GM04503 (cell line): ENCODE data around the gene PUM2.
"Not testable (repeated sequence)": the region's sequence is repeated elsewhere in the genome, so short reads cannot be mapped to it uniquely, and the experiment has no call there.

Source experiments
- DNase-seq: peaks from one replicate; pipeline ENCODE4 v3.0.0-alpha.2; 2012; ENCODE audit warnings: low read depth

PUM2 gene

GRCh38 chr2:20368706-20369105, 18.1 kb upstream of the PUM2 start:
- no peak for DNase-seq

- DNase-seq, result not testable (repeated sequence)
Measured at GRCh38 chr2:20367929-20368328, 17.3 kb upstream of the PUM2 start.

- DNase-seq, result no peak
Measured at GRCh38 chr2:20366672-20367116, 16.1 kb upstream of the PUM2 start.

DNA sequence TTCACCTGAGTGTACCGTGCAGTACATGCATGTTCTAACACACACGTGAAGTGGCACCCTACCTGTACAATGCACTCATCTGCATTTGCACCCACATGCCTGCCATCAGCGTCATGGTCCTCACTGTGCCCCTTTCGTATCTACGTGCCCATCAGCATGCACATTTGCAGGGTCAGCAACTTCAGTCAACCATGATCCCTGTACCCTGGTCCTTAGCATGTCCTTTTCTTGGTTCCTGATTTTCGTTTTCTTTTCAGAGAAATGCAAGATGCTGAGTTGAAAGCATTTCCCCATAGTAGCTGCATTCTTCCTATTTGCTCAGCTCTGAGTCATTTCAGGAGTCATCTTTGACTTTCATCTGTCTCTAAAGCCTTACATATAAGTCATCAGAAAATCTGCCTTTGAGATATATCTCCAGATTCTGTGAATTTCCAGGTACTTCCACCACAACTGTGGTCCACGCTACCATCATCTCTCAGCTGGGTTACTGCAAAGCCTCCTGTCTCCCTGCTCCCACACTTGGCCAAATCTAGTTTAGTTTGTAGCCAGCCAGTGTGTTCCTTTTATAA, 14.7 kb upstream of the PUM2 start:
- peak; percentile 47 for DNase-seq

DNA sequence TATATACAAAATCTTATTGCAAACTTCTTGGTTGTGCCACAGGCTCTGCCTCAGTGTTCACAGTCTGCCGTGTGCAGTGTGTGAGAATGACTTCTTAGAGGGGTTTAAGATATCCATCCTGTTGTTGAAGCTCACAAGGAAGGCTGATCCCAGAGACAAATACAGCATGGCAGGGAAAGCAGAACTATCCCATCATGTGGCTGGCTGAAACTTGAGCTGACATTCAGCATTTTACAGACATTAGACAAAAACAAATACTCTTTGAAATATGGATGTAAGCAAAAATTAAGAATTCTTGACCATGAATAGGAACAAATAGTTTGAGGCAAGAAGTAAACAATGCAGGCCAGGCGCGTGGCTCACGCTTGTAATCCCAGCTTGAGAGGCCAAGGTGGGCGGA, 12.9 kb upstream of the PUM2 start:
- DNase-seq, result no peak

- no peak for DNase-seq
Measured at GRCh38 chr2:20362701-20363435, 12.2 kb upstream of the PUM2 start.

- DNase-seq, result no peak
Measured at GRCh38 chr2:20361893-20362292, 11.2 kb upstream of the PUM2 start.

DNA sequence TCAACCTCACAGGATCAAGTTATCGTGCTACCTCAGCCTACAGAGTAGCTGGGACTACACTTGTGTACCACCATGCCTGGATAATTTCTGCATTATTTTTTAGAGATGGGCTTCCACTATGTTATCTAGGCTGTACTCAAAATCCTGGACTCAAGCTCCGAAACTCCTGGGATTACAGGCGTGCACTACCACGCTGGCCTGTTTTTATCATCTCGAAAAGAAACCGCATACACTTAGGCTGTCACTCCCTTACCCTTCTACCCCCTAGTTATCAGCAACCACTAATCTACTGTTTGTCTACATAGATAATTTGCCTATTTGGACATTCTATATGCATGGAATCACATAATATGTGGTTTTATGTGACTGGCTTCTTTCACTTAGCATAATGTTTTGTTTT, 8.5 kb upstream of the PUM2 start:
- DNase-seq, result no peak

DNA sequence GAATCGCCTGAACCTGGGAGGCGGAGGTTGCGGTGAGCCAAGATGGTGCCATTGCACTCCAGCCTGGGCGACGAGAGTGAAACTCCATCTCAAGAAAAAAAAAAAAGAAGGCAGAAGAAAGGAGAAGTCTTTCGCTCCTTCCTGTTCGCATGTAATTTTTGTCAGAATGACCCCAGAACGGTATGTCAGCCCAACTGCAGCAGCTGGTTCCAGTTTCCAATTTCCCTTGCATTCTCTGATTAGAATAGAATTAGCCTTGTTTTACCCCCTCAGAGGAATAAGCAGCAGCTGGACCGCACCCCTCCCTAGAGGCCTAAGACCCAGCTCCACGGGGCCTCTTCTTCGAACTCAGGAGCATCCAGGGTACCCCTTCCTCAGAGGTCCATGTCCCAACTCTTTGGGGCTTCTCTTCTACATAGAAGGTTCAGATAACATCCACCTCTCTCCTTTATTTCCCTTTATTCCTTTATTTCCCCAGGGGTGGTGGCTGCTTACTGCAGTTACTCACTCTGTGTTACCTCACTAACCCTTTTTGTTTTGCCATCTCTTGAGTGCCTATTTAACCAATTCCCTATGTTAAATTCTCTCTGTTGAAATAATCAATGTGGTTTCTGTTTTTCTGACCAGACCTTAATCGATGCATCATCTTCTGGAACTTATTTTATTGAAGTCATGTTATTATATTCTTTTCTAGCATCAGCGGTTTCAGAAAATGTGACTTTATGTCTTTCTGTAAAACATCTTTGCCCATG, 7.2 kb upstream of the PUM2 start:
- DNase-seq, result no peak

DNA sequence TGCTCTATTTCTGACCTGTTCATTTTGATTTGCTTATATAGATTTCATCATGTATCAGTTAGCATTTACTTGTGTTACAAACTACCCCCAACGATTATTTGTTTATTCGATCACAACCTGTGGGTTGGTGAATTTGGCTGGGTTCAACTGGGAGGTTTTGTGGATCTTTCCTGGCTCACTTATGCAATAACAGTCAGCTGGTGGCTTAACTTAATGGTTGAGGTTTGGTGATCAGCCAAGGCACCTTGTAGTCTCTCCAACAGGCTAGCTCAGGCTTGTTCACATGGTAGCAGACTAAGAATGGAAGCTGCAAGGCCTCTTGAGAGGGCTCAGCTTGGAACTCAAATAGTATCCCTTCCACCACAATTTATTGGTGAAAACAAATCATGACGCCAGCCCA, 5.4 kb upstream of the PUM2 start:
- DNase-seq, result peak; percentile 83

- no peak for DNase-seq
Measured at GRCh38 chr2:20355131-20355530, 4.5 kb upstream of the PUM2 start.

GRCh38 chr2:20353241-20353992, 2.8 kb upstream of the PUM2 start:
- no peak for DNase-seq

DNA sequence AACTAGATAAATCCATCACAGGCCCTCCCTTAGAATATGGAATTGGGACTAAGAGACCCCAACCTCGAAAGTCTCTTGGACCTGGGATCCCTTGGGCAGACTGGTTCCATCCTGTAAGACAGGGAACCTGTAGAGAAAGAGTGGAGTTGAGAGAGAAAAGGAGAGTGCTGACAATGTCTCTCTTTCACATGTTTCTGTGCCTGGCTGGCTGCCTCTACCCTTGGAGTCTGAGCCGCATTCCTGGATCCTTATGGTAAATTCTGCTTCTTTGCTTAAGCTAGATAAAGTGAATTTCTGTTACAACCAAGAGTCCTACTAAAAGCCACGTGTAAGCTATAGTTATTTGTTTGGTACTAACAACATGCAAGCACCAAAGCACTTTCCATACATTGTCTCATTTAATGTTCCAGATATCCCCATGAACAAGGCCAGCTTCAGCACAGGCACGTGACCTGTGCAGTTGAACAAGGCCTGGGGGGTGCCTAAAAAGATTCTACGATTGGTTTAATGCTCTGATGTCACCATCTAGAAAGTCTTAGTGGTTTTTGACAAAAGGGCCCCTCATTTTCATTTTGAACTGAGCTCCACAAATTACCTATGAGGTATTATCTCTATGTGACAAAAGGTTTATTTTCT, 2.1 kb upstream of the PUM2 start:
- no peak for DNase-seq

DNA sequence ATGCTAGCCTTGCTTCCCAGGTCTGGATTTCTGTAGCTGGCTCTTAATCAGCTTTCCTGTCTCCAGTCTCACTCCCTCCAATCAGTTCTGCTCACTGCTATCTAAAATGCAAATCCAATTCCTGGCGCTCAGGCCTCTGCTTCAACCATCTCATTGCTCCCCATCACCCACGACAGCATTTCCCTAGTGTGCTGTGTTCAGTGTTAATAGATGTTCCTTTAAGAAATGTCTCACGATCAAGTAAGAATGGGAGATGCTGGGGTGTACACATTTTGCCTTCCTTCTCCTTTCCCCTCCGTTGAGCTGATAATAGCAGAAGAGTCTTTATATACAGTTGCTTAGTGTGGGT, 1.6 kb upstream of the PUM2 start:
- DNase-seq, result no peak

DNA sequence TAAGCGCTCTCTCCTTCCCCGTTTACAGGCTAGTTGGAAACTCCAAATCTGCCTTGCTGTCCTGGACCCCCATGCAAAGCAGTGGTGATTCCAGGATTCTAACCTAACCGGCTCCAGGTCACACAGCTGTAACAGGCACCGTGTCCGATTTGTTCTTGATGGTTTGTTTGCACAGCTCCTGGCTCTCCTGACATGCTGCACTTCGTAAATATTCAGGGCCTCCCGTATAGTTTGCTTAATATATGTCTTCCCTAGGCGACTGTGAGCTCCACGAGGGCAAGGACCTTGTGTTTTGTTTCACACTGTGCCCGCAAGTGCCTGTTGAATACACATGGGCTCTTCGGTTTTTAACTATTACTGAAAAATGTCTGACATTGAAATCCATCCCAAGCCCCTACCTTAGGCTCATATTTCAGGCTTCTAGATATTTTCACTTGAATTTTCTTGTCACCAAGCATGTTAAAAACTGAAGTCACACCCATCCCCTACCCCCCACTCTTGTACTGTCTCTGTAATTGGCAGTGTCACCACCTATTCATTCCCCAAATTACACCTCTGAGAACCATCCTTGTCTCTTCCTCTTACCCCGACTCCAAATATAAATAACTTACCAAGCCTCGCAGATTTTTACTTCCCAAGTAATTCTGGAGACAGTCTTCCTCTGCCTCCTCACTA, 1.0 kb upstream of the PUM2 start:
- no peak for DNase-seq

DNA sequence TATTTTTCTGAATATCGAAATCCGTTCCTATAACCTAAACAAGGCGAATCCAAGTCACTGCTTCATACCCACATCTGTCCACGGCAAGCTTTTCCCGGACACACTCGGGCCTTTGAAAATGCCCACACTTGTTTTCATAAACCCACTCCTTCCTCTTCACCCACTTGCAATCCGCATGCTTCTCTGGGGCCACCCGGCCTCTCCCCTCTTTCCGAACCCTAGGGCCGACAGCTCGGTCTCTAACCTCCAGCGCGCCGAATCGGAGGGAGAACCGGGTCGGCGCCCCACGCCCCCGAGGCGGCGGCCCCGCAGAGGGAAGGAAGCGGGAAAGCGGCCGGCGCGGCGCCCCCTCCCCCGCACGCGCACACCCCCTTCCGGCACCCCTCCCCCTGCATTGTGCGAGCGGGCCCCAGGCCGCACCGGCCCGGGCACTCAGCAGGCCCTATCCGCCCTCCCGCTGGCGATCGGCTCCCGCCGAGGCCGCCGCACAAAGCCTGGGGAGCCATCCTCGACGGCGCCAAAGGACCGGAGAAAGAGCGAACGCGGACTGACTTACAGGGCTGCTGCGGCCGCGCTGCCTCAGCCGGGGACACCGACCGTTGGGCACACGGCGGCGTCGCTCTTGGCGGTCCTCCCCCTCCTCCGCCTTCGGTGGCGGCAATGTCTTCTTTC, 467 bp downstream of the PUM2 start:
- DNase-seq, result no peak

GRCh38 chr2:20349513-20349921, 1.1 kb downstream of the PUM2 start:
- DNase-seq, result no peak

DNA sequence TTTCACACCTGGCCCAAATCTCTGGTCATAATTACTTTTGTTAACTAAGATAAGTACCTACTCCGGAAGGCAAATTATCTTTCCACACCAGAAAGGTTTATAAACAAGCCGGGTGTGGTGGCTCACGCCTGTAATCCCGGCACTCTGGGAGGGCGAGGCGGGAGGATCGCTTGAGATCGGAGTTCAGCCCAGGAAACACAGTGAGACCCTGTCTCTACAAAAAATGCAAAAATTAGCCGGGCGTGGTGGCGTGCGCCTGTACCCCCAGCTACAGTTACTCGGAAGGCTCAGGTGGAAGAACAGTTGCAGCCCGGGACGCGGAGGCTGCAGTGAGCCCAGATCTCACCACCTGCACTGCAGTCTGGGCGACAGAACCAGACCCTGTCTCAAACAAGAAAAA, 2.1 kb downstream of the PUM2 start:
- DNase-seq, result no peak

DNA sequence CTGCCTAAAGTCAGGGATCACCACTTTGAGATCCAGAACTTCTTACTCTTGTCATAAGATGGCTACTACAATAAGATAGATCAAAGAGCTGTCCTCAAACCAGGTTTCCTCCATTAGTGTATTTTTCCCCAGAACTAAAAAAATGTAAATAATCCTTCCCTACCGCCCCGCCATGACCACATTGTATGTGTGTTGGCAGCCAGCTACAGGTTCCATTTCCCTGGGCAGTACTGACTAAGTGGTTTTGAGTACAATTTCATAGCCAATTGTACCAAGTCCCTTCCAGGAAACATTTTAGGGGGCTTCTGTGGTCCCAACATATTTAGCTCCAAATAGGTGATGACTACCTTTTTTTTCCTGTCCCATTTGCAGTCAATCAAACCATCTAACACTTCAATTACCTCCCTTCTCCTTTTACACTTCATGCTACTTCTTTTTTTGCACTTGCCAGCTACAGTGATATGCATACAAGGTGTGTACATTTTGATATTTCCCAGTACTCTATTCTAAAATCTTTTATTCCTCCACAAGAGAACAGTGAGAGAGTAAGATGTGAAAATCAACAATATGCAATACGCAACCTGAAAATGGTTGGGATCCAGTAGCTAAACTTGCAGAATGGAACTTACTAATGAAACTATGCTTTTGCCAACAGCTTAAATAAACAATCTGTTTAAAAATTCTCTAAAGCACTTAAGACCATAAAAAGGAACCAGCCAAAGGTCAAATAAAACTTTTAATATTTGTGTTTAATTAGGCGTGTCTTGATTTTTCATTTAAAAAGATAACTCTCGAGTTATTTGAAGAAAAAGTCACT, 3.9 kb downstream of the PUM2 start:
- DNase-seq, result no peak

DNA sequence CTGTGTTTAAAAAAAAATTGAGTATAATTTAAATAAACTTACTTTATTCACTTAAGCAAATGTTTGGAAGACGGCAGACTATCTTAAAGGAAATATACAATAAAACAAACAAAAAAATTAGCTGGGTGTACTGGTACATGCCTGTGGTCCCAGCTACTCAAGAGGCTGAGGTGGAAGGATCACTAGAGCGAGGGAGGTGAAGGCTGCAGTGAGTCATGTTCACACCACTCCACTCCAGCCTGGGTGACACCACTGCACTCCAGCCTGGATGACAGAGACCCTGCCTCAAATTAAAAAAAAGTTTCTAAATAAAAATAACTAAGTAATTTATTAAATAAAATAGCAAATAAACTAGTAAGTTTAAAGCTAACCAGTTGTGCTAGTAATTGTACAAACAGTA, 7.5 kb downstream of the PUM2 start:
- no peak for DNase-seq
